Memory B cell (primary cell): Measurements from ENCODE around the gene NUBP2.
A peak's percentile ranks its signal among the peaks of the same experiment; 100 is the strongest.

ENCODE experiments used
- ATAC-seq: fragments of 150-1000 bp; cut with Tn5 transposase; 2 replicates; pipeline ENCODE4 v1.10.0; 2021; ENCODE audit warnings: low read depth, mild to moderate bottlenecking, moderate library complexity
- DNase-seq, 2 donors: peaks; one replicate each; pipeline ENCODE4 v3.0.0; 2022; ENCODE audit warnings: low spot score in 2 of 2
- H3K27ac Mint-ChIP-seq: one replicate; pipeline ENCODE4 v1.8.0; 2022; ENCODE audit warnings: mild to moderate bottlenecking, moderate library complexity, mixed read lengths
- H3K27me3 Mint-ChIP-seq: one replicate; pipeline ENCODE4 v1.8.0; 2022; ENCODE audit warnings: mixed read lengths
- H3K36me3 Mint-ChIP-seq: one replicate; pipeline ENCODE4 v1.8.0; 2022; ENCODE audit warnings: mild to moderate bottlenecking, mixed read lengths
- H3K4me1 Mint-ChIP-seq: one replicate; pipeline ENCODE4 v1.8.0; 2022; ENCODE audit warnings: mixed read lengths
- H3K4me3 Mint-ChIP-seq: one replicate; pipeline ENCODE4 v1.8.0; 2022; ENCODE audit warnings: mild to moderate bottlenecking, moderate library complexity, mixed read lengths
- H3K9me3 Mint-ChIP-seq: one replicate; pipeline ENCODE4 v1.8.0; 2022; ENCODE audit warnings: mixed read lengths

NUBP2 gene

DNA sequence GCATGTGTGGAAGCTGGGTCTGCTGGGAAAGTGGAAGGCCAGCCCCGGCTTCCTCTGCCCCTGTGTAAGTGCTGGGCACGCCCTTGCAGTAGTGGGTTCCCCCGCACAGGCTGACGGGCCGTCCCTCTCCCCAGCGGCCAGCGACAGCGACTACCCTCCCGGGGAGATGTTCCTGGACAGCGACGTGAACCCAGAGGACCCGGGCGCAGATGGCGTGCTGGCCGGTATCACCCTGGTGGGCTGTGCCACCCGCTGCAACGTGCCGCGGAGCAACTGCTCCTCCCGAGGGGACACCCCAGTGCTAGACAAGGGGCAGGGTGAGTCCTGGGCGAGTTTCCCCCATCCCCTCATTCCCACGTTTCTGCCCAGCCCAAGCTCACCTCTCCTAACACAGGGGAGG, 16.9 kb upstream of the NUBP2 start:
- no peak for ATAC-seq
- H3K9me3 Mint-ChIP-seq: no peaks in the 10 kb centered on the region

DNA sequence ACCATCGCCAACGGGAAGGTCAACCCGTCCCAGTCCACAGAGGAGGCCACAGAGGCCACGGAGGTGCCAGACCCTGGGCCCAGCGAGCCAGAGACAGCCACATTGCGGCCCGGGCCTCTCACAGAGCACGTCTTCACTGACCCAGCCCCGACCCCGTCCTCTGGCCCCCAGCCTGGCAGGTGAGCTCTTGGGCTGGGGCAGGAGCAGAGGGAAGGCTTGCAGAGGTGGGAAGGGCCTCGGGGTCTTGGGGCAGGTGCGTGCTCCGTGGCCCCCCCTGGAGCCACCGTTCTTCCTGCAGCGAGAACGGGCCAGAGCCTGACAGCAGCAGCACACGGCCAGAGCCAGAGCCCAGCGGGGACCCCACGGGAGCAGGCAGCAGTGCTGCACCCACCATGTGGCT, 16.5 kb upstream of the NUBP2 start:
- DNase-seq: no peak
- no peak overlapping the region for H3K4me3 Mint-ChIP-seq
- no peaks in the 10 kb centered on the region for H3K9me3 Mint-ChIP-seq
- peaks cover 15% of the 10 kb centered on the region for H3K36me3 Mint-ChIP-seq
- no peak for ATAC-seq
- H3K27me3 Mint-ChIP-seq: no peaks in the 10 kb centered on the region
- peaks cover 2% of the 10 kb centered on the region for H3K4me1 Mint-ChIP-seq
- no peak overlapping the region for H3K27ac Mint-ChIP-seq

More for the DNA sequence above, 16.9 kb upstream of the NUBP2 start:
- DNase-seq: no peak
- H3K36me3 Mint-ChIP-seq: peaks cover 16% of the 10 kb centered on the region
- H3K4me1 Mint-ChIP-seq: peaks cover 2% of the 10 kb centered on the region
- no peaks in the 10 kb centered on the region for H3K27me3 Mint-ChIP-seq
- no peak overlapping the region for H3K4me3 Mint-ChIP-seq
- H3K27ac Mint-ChIP-seq: no peak overlapping the region

DNA sequence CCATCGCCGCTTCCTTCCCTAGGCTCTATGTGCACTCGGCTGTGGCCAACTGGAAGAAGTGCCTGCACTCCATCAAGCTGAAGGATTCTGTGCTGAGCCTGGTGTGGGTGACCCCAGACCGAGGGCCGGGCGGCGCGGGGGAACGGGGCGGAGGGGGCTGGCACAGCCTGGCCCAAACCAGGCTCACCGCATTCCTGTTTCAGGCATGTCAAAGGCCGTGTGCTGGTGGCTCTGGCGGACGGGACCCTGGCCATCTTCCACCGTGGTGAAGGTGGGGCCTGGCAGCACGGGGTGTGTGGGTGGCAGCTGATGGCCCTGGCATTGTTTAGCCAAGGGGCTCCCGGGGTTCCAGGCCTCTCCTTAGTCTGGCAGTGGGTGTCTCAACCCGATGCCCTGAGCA, 16.1 kb upstream of the NUBP2 start:
- ATAC-seq (no peak), DNase-seq (no peak)
- Mint-ChIP-seq H3K27ac (no peak overlapping the region), H3K4me3 (no peak overlapping the region), H3K4me1 (peaks cover 2% of the 10 kb centered on the region), H3K36me3 (peaks cover 11% of the 10 kb centered on the region), H3K27me3 (no peaks in the 10 kb centered on the region), H3K9me3 (no peaks in the 10 kb centered on the region)

DNA sequence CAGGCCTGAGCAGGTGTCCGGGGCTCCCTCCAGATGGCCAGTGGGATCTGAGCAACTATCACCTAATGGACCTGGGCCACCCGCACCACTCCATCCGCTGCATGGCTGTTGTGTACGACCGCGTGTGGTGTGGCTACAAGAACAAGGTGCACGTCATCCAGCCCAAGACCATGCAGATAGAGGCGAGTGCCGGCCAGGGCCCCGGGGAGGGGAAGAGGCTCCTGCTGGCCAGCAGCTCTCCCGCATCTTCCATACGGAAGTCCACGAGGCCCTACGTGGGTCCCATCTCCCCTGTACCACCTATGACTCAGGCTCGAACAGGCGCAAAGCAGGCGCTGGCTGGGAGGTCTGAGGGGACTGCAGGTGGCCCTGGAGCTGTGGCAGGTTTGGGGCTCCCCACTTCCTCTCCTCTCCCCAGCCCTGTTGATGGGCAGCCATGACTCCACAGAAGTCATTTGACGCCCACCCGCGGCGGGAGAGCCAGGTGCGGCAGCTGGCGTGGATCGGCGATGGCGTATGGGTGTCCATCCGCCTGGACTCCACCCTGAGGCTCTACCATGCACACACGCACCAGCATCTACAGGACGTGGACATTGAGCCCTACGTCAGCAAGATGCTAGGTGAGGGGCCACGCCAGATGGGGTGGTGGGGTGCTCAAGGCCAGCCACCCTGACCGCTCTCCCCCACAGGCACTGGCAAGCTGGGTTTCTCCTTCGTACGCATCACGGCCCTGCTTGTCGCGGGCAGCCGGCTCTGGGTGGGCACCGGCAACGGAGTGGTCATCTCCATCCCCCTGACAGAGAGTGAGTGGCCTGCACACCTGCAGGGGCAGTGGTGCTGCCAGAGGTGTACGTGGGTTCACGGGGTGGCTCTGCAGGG, 15.4 kb upstream of the NUBP2 start:
- H3K4me3 Mint-ChIP-seq: no peak overlapping the region
- no peaks in the 10 kb centered on the region for H3K9me3 Mint-ChIP-seq
- H3K27ac Mint-ChIP-seq: no peak overlapping the region
- DNase-seq (no peak), ATAC-seq (no peak)
- H3K27me3 Mint-ChIP-seq: no peaks in the 10 kb centered on the region
- peaks cover 7% of the 10 kb centered on the region for H3K4me1 Mint-ChIP-seq
- peaks cover 8% of the 10 kb centered on the region for H3K36me3 Mint-ChIP-seq

DNA sequence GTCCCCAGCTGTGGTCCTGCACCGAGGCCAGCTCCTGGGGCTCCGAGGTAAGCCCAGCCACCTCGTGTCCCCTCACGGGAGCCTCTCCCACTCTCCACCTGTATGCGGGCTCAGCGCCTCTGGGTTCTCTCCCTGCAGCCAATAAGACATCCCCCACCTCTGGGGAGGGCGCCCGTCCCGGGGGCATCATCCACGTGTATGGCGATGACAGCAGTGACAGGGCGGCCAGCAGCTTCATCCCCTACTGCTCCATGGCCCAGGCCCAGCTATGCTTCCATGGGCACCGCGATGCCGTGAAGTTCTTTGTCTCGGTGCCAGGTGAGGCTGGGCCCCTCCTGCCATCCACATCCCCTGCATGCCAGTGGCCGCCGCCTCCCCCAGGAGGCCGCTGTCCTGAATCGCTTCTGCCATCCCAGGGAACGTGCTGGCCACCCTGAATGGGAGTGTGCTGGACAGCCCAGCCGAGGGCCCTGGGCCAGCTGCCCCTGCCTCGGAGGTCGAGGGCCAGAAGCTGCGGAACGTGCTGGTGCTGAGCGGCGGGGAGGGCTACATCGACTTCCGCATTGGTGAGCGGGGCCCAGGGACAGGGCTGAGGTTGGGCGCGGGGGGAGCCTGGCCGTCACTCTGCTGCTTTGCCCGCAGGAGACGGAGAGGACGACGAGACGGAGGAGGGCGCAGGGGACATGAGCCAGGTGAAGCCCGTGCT, 14.5 kb upstream of the NUBP2 start:
- no peak for ATAC-seq
- Mint-ChIP-seq H3K27me3 (no peaks in the 10 kb centered on the region), H3K4me3 (no peak overlapping the region), H3K36me3 (peaks cover 8% of the 10 kb centered on the region), H3K27ac (no peak overlapping the region), H3K9me3 (no peaks in the 10 kb centered on the region), H3K4me1 (peaks cover 7% of the 10 kb centered on the region)
- no peak for DNase-seq

DNA sequence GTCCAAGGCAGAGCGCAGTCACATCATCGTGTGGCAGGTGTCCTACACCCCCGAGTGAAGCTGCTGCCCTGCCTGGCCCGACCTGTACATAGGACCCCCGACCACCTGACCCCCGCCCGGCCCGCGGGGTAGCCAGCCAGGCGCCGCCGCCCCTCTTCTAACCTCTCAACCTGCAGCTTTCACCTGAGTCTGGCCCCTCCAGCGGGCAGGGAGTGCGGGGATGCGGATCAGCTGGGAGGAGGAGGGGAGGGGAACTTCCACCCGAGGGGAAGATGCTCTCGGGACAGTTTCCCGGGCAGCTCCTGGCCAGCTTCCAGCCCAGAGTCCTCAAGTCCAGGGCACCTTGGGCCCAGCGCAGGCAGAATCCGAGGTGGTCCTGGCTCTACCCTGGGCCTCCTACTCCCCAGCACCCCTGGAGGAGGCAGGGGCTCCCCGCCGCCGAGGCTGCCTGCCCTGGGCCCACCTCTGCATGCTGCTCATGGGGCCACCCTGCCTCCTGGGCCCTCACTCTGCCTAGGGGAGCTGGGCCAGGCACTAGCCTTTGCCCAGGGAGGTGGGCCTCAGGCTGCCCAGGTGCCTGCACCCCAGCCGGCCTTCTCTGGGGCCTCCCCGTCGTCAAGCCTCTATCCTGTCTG, 13.9 kb upstream of the NUBP2 start:
- Mint-ChIP-seq H3K9me3 (no peaks in the 10 kb centered on the region), H3K36me3 (peaks cover 8% of the 10 kb centered on the region), H3K27ac (peak overlapping the region; percentile 53)

DNA sequence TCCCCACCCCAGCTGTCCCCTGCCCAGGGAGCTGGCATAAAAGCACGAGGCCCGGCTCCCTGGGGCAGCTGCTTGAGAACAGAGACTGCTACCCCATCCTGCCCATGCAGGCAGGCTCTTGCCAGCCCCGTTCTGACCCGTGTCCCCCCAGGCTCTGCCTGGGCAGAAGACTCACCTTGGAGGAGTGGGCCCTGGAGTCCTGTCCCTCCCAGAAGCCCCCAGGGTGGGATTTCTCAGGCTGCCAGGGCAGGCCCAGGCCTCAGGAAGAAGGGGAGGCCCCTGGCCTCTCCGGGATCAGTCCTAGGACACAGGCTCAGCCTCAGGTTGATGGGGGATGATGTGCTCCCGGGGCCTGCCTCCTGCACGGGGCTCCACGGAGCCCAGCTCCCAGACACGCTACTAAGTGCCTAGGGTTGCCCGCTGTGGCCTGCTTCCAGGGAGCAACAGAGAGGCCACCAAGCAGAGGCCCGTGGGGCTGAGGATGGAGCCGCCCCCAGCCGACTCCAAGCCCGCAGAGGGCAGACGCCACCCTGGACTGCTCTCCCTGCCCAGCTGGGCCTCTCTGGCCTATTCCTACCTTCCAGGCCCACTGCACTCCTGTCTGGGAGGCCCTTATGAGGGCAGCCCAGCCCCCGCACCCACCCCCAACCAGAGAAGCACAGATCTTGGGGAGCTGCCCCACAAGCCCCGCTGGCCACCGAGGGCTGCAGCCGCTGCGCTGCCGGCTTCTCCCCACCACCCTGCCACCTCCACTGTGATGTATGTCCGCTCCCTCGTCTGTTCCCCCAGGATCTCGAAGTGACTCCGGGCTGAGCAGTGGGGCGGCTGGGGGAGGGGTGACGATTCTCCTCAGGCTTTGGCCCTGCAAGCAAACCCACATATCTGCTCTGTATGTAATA, 13.1 kb upstream of the NUBP2 start:
- DNase-seq: no peak
- no peaks in the 10 kb centered on the region for H3K9me3 Mint-ChIP-seq
- ATAC-seq: no peak
- H3K27me3 Mint-ChIP-seq: no peaks in the 10 kb centered on the region
- H3K4me1 Mint-ChIP-seq: peaks cover 7% of the 10 kb centered on the region
- peak overlapping the region; percentile 77 for H3K4me3 Mint-ChIP-seq
- peaks cover 8% of the 10 kb centered on the region for H3K36me3 Mint-ChIP-seq
- H3K27ac Mint-ChIP-seq: peak overlapping the region; percentile 75

More for the DNA sequence above, 13.9 kb upstream of the NUBP2 start:
- no peak overlapping the region for H3K4me3 Mint-ChIP-seq
- no peaks in the 10 kb centered on the region for H3K27me3 Mint-ChIP-seq
- peaks cover 7% of the 10 kb centered on the region for H3K4me1 Mint-ChIP-seq
- DNase-seq (no peak), ATAC-seq (no peak)

DNA sequence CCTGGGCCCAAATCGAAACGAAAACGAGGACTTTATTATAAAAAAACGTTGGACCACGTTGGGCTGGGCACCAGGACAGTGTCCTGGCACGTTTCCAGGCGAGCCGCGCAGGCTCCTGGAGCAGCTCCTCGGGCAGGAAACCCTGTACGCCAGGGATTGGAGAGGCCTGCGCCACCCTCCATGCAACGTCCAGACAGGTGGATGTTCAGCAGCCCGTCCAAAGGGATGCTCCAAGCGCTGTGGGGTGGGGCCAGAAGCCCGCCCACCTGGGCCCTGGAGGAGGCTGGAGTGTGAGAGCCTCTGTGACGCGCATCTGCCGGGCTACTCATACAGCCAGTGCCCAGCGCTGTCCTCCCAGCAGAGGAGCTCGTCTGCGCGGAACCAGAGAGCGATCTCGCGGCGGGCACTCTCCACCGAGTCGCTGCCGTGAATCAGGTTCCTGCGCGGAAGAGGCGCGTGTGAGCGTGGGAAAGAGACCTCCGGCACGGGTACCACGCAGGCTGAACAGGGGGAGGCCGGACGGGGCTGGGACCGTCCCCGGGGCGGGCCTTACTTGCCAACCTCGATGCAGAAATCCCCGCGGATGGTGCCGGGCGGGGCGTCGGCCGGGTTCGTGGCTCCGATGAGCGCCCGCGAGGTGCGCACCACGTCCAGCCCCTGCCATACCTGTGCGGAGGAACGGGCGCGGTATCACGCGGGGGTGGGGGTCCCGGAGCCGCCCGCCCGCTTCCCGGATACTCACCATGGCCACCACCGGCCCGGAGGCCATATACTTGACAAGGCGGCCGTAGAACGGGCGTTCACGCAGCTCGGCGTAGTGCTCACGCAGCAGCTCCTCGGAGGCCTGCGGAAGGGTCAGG, 12.2 kb upstream of the NUBP2 start:
- Mint-ChIP-seq H3K27ac (peak overlapping the region; percentile 75), H3K4me3 (peak overlapping the region; percentile 77), H3K36me3 (peaks cover 8% of the 10 kb centered on the region), H3K9me3 (no peaks in the 10 kb centered on the region), H3K4me1 (peaks cover 7% of the 10 kb centered on the region), H3K27me3 (no peaks in the 10 kb centered on the region)
- ATAC-seq (peak; percentile 53), DNase-seq (peak; percentile 68 to 73)

DNA sequence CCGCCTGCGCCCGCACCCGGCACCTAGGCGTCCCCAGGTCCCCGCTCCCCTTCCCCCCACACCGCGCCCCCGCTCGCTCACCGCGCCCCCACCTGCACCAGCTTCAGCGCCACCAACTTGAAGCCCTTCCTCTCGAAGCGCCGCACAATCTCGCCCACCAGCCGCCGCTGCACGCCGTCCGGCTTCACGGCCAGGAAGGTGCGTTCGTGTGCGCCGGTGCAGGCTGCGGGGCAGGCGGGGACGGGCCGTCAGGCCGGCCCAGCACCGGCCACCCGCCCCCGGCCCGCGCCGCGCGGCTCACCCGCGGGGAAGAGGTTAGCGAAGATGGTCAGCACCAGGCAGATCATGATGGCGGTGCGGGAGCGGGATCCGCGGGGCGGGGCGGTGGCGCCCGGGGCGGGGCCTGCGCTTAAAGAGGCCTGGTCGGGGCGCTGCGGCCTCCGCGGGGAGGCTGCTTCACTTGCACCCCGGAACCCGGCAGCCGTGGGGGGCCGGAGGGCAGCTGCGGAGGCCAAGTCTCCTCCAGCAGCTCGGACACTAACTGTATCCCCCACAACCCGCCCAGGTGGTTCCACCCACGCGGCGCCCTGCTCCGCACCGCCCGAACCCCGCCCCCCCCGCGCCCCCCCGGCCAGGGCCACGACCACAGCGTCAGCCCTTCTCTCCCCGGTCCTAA, 11.4 kb upstream of the NUBP2 start, which contains the start of gene NME3:
NME3 (minus strand) TSS at position 356 of the 676 bp plus-strand sequence; CDS start at position 347, 9 bp downstream.
- DNase-seq (peak; percentile 74 to 84), ATAC-seq (peak; percentile 51)
- H3K4me1 Mint-ChIP-seq: peaks cover 7% of the 10 kb centered on the region
- H3K36me3 Mint-ChIP-seq: peaks cover 8% of the 10 kb centered on the region
- peak within 1 kb of the TSS; percentile 83 for H3K27ac Mint-ChIP-seq
- H3K4me3 Mint-ChIP-seq: peak within 1 kb of the TSS; percentile 90
- no peaks in the 10 kb centered on the region for H3K27me3 Mint-ChIP-seq
- no peaks in the 10 kb centered on the region for H3K9me3 Mint-ChIP-seq

DNA sequence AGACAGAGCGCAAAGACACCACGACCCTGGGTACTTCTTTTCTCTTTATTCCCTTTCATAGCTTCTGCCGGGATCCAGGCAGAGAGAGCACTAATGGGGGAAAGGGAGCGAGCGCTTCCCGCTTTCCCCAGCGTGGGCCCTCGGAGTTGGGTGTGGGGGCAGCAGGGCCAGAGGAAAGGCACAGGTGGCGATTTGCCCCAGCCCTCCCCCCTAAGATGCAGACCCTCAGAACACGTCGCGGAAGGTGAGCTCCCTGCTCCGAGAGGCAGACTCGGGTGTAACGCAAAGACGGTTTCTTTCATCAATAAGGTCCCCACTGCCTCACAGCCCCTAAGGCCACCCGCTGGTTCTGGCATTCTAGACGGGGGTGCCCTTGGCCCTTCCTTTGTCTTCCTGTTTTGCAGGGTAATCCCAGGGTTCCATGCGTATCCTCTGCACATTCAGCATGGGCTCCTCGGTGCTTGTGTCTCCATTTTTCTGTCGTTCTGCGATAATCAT, 10.8 kb upstream of the NUBP2 start:
- no peak for ATAC-seq
- no peak for DNase-seq
- peaks cover 7% of the 10 kb centered on the region for H3K4me1 Mint-ChIP-seq
- no peaks in the 10 kb centered on the region for H3K27me3 Mint-ChIP-seq
- peak overlapping the region; percentile 83 for H3K27ac Mint-ChIP-seq
- H3K9me3 Mint-ChIP-seq: no peaks in the 10 kb centered on the region
- H3K36me3 Mint-ChIP-seq: peaks cover 8% of the 10 kb centered on the region
- peak overlapping the region; percentile 90 for H3K4me3 Mint-ChIP-seq

DNA sequence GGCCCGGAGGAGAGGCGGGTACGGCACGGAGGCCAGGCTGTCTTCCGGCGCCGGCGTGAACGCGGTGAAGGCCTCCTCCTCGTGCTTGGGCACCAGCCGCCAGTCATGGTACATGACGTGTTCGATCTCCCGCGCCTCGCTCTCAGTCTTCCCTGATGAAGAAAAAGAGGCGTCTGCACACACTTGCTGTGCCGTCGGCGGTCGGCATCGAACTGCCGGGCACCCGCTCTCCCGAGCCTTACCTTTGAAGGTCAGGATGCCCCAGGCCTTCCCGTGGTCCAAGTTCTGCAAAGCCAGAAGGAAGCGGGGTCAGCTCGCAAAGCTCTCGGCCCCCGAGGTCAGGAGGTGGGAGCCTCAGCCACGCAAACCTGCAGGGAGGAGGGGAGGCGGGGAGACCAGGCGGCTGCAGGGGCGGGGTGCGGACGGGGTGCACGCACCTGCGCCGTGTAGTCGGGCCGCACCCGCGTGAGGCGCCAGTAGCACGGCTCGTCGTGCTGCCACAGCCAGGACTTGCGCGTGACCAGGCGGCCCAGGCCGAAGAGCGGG, 10.3 kb upstream of the NUBP2 start, which contains the start of gene EME2:
EME2 (plus strand) TSS at position 449 of the 546 bp plus-strand sequence. CDS start 418 bp downstream, outside the sequence.
- Mint-ChIP-seq H3K4me1 (peaks cover 7% of the 10 kb centered on the region), H3K27me3 (no peaks in the 10 kb centered on the region), H3K27ac (peak within 1 kb of the TSS; percentile 83), H3K36me3 (peaks cover 7% of the 10 kb centered on the region), H3K9me3 (no peaks in the 10 kb centered on the region), H3K4me3 (peak within 1 kb of the TSS; percentile 90)
- ATAC-seq (peak; percentile 19), DNase-seq (peak in 1 of 2 donors; percentile 47)
